B cell (primary cell): ENCODE data around the gene CXCR2. TPM values are rescaled to one million over a fixed set of nuclear protein-coding genes. Genes with fewer than 3 reads are reported as not detected.

ENCODE experiments used
- ATAC-seq: fragments of 200-7000 bp; cut with Tn5 transposase; one replicate; pipeline ENCODE4 v1.10.0; 2021; ENCODE audit warnings: low read depth, mild to moderate bottlenecking, moderate number of reproducible peaks, moderate library complexity
- CTCF ChIA-PET: fragments of 350-600 bp; sonication (Branson Sonifier 250); formaldehyde crosslinking; loops from one replicate; lab custom pipeline; 2021; ENCODE audit warnings: antibody characterized with exemption, inconsistent platforms; lab: Charles Lee
- POLR2A ChIA-PET: fragments of 350-600 bp; sonication (Branson Sonifier 250); formaldehyde crosslinking; loops from one replicate; lab custom pipeline; 2021; ENCODE audit warnings: antibody characterized with exemption; lab: Charles Lee
- DNase-seq: peaks from one replicate; pipeline ENCODE4 v3.0.0; 2013
- H2AFZ ChIP-seq: 2 replicates; pipeline ENCODE4 v1.6.1; 2012; ENCODE audit warnings: mild to moderate bottlenecking, low read depth, low read length; ENCODE audit not compliant: insufficient read depth, poor library complexity, severe bottlenecking
- H3K27ac ChIP-seq, 2 donors: 1 replicate in 1 of 2; 2 replicates in 1 of 2; pipeline ENCODE4 v1.5.1; 2012 to 2013; ENCODE audit warnings: low read length in 2 of 2, mild to moderate bottlenecking in 2 of 2, moderate library complexity in 1 of 2
- H3K27me3 ChIP-seq, 4 experiments: fragments of 200-600 bp in 1 of 4; sonication (generic) in 1 of 4; replicated peaks in 1 of 4; 1 replicate in 2 of 4; 2 replicates in 2 of 4; pipeline versions ENCODE4 v1.6.1 to v1.7.0; 2013 to 2016; ENCODE audit warnings: low read length in 3 of 4, mild to moderate bottlenecking in 2 of 4, mixed read lengths in 1 of 4, moderate library complexity in 1 of 4; ENCODE audit not compliant: insufficient read depth in 4 of 4, control insufficient read depth in 3 of 4; ENCODE audit errors: control extremely low read depth in 1 of 4
- H3K36me3 ChIP-seq, 2 experiments: replicated peaks in 1 of 2; 1 replicate in 1 of 2; 2 replicates in 1 of 2; pipeline versions ENCODE4 v1.6.1 to v1.7.1; 2013; ENCODE audit warnings: low read length in 1 of 2; ENCODE audit not compliant: insufficient read depth in 2 of 2, control insufficient read depth in 1 of 2; ENCODE audit errors: control extremely low read depth in 1 of 2, extremely low read depth in 1 of 2
- H3K4me1 ChIP-seq, 2 donors: fragments of 200-600 bp in 1 of 2; sonication (generic) in 1 of 2; 1 replicate in 1 of 2; 2 replicates in 1 of 2; pipeline versions ENCODE4 v1.5.1 to v1.6.1; 2013 to 2017; ENCODE audit warnings: low read length in 2 of 2; ENCODE audit not compliant: control insufficient read depth in 2 of 2, insufficient read depth in 2 of 2
- H3K4me2 ChIP-seq: replicated peaks from 2 replicates; pipeline ENCODE3; 2012; ENCODE audit warnings: mild to moderate bottlenecking, low read depth, low read length; ENCODE audit not compliant: poor library complexity, severe bottlenecking
- H3K4me3 ChIP-seq, 5 experiments: fragments of 200-600 bp in 1 of 5; sonication (generic) in 1 of 5; 1 replicate in 3 of 5; 2 replicates in 2 of 5; pipeline versions ENCODE4 v1.5.1 to v1.7.0; 2011 to 2016; ENCODE audit warnings: low read length in 4 of 5, mild to moderate bottlenecking in 4 of 5, low read depth in 2 of 5, control low read depth in 1 of 5, moderate library complexity in 1 of 5; ENCODE audit not compliant: insufficient read depth in 1 of 5; ENCODE audit errors: control extremely low read depth in 1 of 5, extremely low read depth in 1 of 5
- H3K79me2 ChIP-seq: fragments of 200-600 bp; sonication (generic); one replicate; pipeline ENCODE4 v1.6.0; 2016; ENCODE audit warnings: low read length; ENCODE audit not compliant: control insufficient read depth, insufficient read depth
- H3K9ac ChIP-seq: fragments of 200-600 bp; sonication (generic); 2 replicates; pipeline ENCODE4 v1.6.1; 2017; ENCODE audit warnings: mild to moderate bottlenecking, low read length, moderate library complexity
- H3K9me3 ChIP-seq, 3 donors: one replicate each; pipeline versions ENCODE4 v1.6.1 to v1.7.1; 2013; ENCODE audit warnings: low read length in 2 of 3; ENCODE audit not compliant: control insufficient read depth in 2 of 3, insufficient read depth in 1 of 3; ENCODE audit errors: control extremely low read depth in 1 of 3
- H4K20me1 ChIP-seq: 2 replicates; pipeline ENCODE4 v1.6.0; 2012; ENCODE audit warnings: mild to moderate bottlenecking, low read length; ENCODE audit not compliant: insufficient read depth, control insufficient read depth, poor library complexity, severe bottlenecking
- H3K27ac Mint-ChIP-seq: one replicate; pipeline ENCODE4 v1.8.0; 2021; ENCODE audit warnings: mixed read lengths
- H3K27me3 Mint-ChIP-seq: one replicate; pipeline ENCODE4 v1.8.0; 2021; ENCODE audit warnings: mixed read lengths
- H3K4me1 Mint-ChIP-seq: one replicate; pipeline ENCODE4 v1.8.0; 2021; ENCODE audit warnings: mixed read lengths
- H3K4me3 Mint-ChIP-seq: one replicate; pipeline ENCODE4 v1.8.0; 2021; ENCODE audit warnings: mixed read lengths
- H3K9me3 Mint-ChIP-seq: one replicate; pipeline ENCODE4 v1.8.0; 2022; ENCODE audit warnings: mixed read lengths; ENCODE audit not compliant: insufficient read depth
- EZH2 ChIP-seq: IDR thresholded peaks from 2 replicates; pipeline ENCODE4 v1.6.1; 2012; ENCODE audit warnings: borderline replicate concordance, low read depth, mild to moderate bottlenecking, moderate library complexity, low read length; ENCODE audit not compliant: insufficient read depth, poor library complexity, severe bottlenecking
- WGBS: methylation state at CpG from one replicate; pipeline ENCODE4 v1.1.5; 2013; ENCODE audit warnings: missing lambda C conversion rate; ENCODE audit not compliant: insufficient coverage; 5-methylcytosine and 5-hydroxymethylcytosine counted together
- intact Hi-C: fragments of 100-400 bp; cut with micrococcal nuclease; formaldehyde crosslinking; loops from one replicate; pipeline ENCODE4 v1.10.0; 2022
- polyA plus RNA-seq: library from polyadenylated mRNA; depleted of rRNA; stranded (reverse); fragments of >200 nt; gene quantifications from 2 replicates; pipeline ENCODE4 v1.2.3, GENCODE V29; 2012
- total RNA-seq, 2 donors: library from RNA; stranded (reverse); fragments of 120-200 nt in 1 of 2; gene quantifications; 1 replicate in 1 of 2; 2 replicates in 1 of 2; pipeline versions ENCODE4 v1.2.3 to v1.2.4, GENCODE V29; 2013 to 2022
- TF ChIP-seq, protein P1 (sequence below): fragments of 200-600 bp; IDR thresholded peaks from one replicate; pipeline ENCODE4 v1.8.0; 2022; ENCODE audit warnings: antibody characterized with exemption, mild to moderate bottlenecking

CXCR2 gene
- total and polyA plus RNA-seq, 2 donors (not counting 1 experiment from before 2014, with no cell fraction given) = 0.03 TPM; not detected in 1

DNA sequence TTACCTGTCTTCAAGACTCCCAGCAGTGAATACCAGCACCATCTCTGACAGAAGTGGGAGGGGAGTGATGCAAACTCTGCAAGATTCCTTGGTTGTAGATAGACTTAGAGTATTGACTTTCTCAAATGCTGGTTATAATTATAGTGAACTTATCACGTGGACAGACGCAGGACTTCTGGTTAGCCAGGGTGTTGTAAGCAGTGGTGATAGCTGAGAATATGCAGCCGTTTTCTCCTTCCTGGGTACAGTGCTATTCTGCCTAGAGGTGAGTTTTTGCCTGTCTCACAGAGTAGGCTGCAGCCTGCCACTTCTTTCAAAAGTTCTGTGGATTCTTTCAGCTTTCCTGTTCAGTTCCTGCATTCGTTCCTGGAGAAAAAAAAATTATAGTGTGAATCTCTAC lies 733 bp upstream of the CXCR2 start:
- no peak overlapping the region for H3K27ac Mint-ChIP-seq
- H3K4me1 ChIP-seq = no peaks in the 10 kb centered on the region
- no peaks in the 10 kb centered on the region for H4K20me1 ChIP-seq
- H3K4me3 Mint-ChIP-seq = no peak overlapping the region
- H3K4me2 ChIP-seq = no peak overlapping the region
- TF ChIP-seq, protein P1, sequence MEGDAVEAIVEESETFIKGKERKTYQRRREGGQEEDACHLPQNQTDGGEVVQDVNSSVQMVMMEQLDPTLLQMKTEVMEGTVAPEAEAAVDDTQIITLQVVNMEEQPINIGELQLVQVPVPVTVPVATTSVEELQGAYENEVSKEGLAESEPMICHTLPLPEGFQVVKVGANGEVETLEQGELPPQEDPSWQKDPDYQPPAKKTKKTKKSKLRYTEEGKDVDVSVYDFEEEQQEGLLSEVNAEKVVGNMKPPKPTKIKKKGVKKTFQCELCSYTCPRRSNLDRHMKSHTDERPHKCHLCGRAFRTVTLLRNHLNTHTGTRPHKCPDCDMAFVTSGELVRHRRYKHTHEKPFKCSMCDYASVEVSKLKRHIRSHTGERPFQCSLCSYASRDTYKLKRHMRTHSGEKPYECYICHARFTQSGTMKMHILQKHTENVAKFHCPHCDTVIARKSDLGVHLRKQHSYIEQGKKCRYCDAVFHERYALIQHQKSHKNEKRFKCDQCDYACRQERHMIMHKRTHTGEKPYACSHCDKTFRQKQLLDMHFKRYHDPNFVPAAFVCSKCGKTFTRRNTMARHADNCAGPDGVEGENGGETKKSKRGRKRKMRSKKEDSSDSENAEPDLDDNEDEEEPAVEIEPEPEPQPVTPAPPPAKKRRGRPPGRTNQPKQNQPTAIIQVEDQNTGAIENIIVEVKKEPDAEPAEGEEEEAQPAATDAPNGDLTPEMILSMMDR = no peak
- TF ChIP-seq EZH2 = no peak
- H3K4me3 ChIP-seq = peak overlapping the region in 1 of 5 experiments; percentile 82
- intact Hi-C loops = no loop called here
- no peak overlapping the region for H3K27ac ChIP-seq
- H3K9me3 ChIP-seq = peaks cover 0 to 12% (median 4%) of the 10 kb centered on the region in 3 donors
- DNase-seq (no peak), ATAC-seq (no peak)
- peaks cover 5% of the 10 kb centered on the region for H3K9me3 Mint-ChIP-seq
- H3K27me3 Mint-ChIP-seq = peaks cover 36% of the 10 kb centered on the region
- CTCF ChIA-PET = no interaction called here
- 67% methylated on average over 4 of the region's 4 CpGs for WGBS
- peaks cover 0 to 15% (median 9%) of the 10 kb centered on the region in 4 experiments for H3K27me3 ChIP-seq
- peaks cover 4% of the 10 kb centered on the region for H3K4me1 Mint-ChIP-seq
- no peak overlapping the region for H3K9ac ChIP-seq
- POLR2A ChIA-PET = no interaction called here
- no peak overlapping the region for H2AFZ ChIP-seq
- H3K79me2 ChIP-seq = no peaks in the 10 kb centered on the region
- H3K36me3 ChIP-seq = no peaks in the 10 kb centered on the region

DNA sequence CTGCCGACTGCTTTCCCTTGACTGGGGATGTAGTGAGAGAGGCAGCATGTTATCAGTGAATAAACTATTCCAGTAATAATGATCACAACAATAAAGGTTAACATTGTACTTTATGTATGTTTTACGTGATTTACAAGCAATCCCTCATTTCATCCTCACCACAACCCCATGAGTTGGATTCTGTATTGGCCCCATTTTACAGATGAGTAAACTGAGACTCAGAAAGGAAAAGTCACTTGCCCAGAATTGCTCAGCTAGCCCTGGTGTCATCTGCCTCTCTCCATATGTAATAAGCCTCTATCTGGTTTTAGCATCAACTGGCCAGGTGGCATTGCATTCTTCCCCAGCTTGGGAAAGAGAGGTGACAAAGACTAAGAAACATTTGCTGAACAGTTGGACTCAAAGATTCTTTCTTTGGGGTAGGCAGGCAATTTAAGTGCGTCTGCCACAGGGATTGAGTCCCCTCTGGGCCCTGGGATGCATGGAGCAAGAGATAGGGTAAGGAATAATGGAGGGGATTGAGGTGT lies 2.2 kb downstream of the CXCR2 start:
- no peaks in the 10 kb centered on the region for H3K9me3 Mint-ChIP-seq
- H3K4me3 Mint-ChIP-seq = no peak overlapping the region
- ChIA-PET POLR2A (no interaction called here), CTCF (no interaction called here)
- WGBS = 80% methylated on average over 1 of the region's 3 CpGs
- Histone ChIP-seq H3K36me3 (no peaks in the 10 kb centered on the region), H3K9me3 (peaks cover 0 to 7% (median 0%) of the 10 kb centered on the region in 3 donors), H4K20me1 (no peaks in the 10 kb centered on the region), H3K9ac (no peak overlapping the region), H3K27ac (no peak overlapping the region), H3K27me3 (peaks cover 0 to 15% (median 9%) of the 10 kb centered on the region in 4 experiments), H2AFZ (no peak overlapping the region), H3K4me2 (no peak overlapping the region), H3K4me3 (peak overlapping the region in 1 of 5 experiments; percentile 82), H3K79me2 (no peaks in the 10 kb centered on the region), H3K4me1 (no peaks in the 10 kb centered on the region)
- H3K27ac Mint-ChIP-seq = no peak overlapping the region
- DNase-seq (no peak), ATAC-seq (no peak)
- TF ChIP-seq EZH2 = no peak
- TF ChIP-seq, protein P1 = no peak
- intact Hi-C loops = no loop called here
- H3K27me3 Mint-ChIP-seq = peaks cover 35% of the 10 kb centered on the region
- peaks cover 4% of the 10 kb centered on the region for H3K4me1 Mint-ChIP-seq
